Astrocyte (in vitro differentiated cells and primary cell): ENCODE results near the gene BCAS1. TPM values are rescaled to one million over a fixed set of nuclear protein-coding genes. Genes with fewer than 3 reads are reported as not detected.

ENCODE experiments used
- DNase-seq: peaks from one replicate; pipeline ENCODE4 v3.0.0-alpha.2; 2010; ENCODE audit warnings: low read depth
- FAIRE-seq: peaks from 2 replicates; lab custom pipeline; 2011; peaks lifted over from hg19 to GRCh38; lab: Jason Lieb, UNC
- H2AFZ ChIP-seq: 2 replicates; pipeline ENCODE4 v1.6.0; 2012; ENCODE audit warnings: low read depth, low read length, inconsistent platforms
- H3K27ac ChIP-seq: 2 replicates; pipeline ENCODE4 v1.5.1; 2011; ENCODE audit warnings: low read depth, low read length, inconsistent platforms
- H3K27me3 ChIP-seq: 2 replicates; pipeline ENCODE4 v1.6.0; 2011; ENCODE audit warnings: low read length, inconsistent platforms; ENCODE audit not compliant: insufficient read depth
- H3K36me3 ChIP-seq: 2 replicates; pipeline ENCODE4 v1.5.1; 2011; ENCODE audit warnings: low read length, inconsistent platforms; ENCODE audit not compliant: insufficient read depth
- H3K4me1 ChIP-seq: 2 replicates; pipeline ENCODE4 v1.5.1; 2011; ENCODE audit warnings: low read length, inconsistent platforms; ENCODE audit not compliant: insufficient read depth
- H3K4me2 ChIP-seq: 2 replicates; pipeline ENCODE4 v1.6.0; 2012; ENCODE audit warnings: low read length, inconsistent platforms
- H3K4me3 ChIP-seq: 2 replicates; pipeline ENCODE4 v1.5.1; 2011; ENCODE audit warnings: low read depth, mild to moderate bottlenecking, low read length, inconsistent platforms; ENCODE audit not compliant: insufficient read depth
- H3K79me2 ChIP-seq: 2 replicates; pipeline ENCODE4 v1.6.0; 2012; ENCODE audit warnings: mild to moderate bottlenecking, low read length, inconsistent platforms; ENCODE audit not compliant: insufficient read depth
- H3K9ac ChIP-seq: 2 replicates; pipeline ENCODE4 v1.6.0; 2012; ENCODE audit warnings: mild to moderate bottlenecking, low read length, inconsistent platforms
- H3K9me3 ChIP-seq: 2 replicates; pipeline ENCODE4 v1.5.1; 2012; ENCODE audit warnings: low read depth, mild to moderate bottlenecking, low read length, inconsistent platforms; ENCODE audit not compliant: insufficient read depth
- H4K20me1 ChIP-seq: 2 replicates; pipeline ENCODE4 v1.6.0; 2012; ENCODE audit warnings: low read length, inconsistent platforms; ENCODE audit not compliant: insufficient read depth
- H3K27ac Mint-ChIP-seq: one replicate; pipeline ENCODE4 v1.8.0; 2021; ENCODE audit warnings: mild to moderate bottlenecking, mixed read lengths; ENCODE audit not compliant: unreplicated experiment
- H3K27me3 Mint-ChIP-seq: one replicate; pipeline ENCODE4 v1.8.0; 2021; ENCODE audit warnings: low read depth, mixed read lengths; ENCODE audit not compliant: unreplicated experiment
- H3K36me3 Mint-ChIP-seq: one replicate; pipeline ENCODE4 v1.8.0; 2021; ENCODE audit warnings: low read depth, mixed read lengths; ENCODE audit not compliant: unreplicated experiment
- H3K4me1 Mint-ChIP-seq: one replicate; pipeline ENCODE4 v1.8.0; 2021; ENCODE audit warnings: low read depth, mixed read lengths; ENCODE audit not compliant: unreplicated experiment
- H3K4me3 Mint-ChIP-seq: one replicate; pipeline ENCODE4 v1.8.0; 2021; ENCODE audit warnings: mild to moderate bottlenecking, moderate library complexity, mixed read lengths; ENCODE audit not compliant: unreplicated experiment
- H3K9me3 Mint-ChIP-seq: one replicate; pipeline ENCODE4 v1.8.0; 2021; ENCODE audit warnings: mild to moderate bottlenecking, mixed read lengths; ENCODE audit not compliant: unreplicated experiment
- CTCF ChIP-seq: IDR thresholded peaks from 2 replicates; pipeline ENCODE4 v1.5.1; 2011; ENCODE audit warnings: low read depth, mild to moderate bottlenecking, inconsistent platforms, low read length, moderate library complexity; ENCODE audit not compliant: insufficient read depth
- EZH2 ChIP-seq: IDR thresholded peaks from 2 replicates; pipeline ENCODE4 v1.6.1; 2012; ENCODE audit warnings: mild to moderate bottlenecking, low read length, inconsistent platforms; ENCODE audit not compliant: insufficient read depth
- total RNA-seq: library from RNA; stranded (reverse); gene quantifications from 2 replicates; pipeline ENCODE4 v1.2.1, GENCODE V29; 2021

The BCAS1 gene
- total RNA-seq, 1 donor from 2014 or later: not detected

- Histone ChIP-seq H3K4me2 (no peak overlapping the region), H3K27me3 (no peaks in the 10 kb centered on the region), H2AFZ (no peak overlapping the region), H3K27ac (no peak overlapping the region), H3K9me3 (no peaks in the 10 kb centered on the region), H3K79me2 (no peaks in the 10 kb centered on the region), H3K9ac (no peak overlapping the region), H3K4me3 (no peak overlapping the region), H4K20me1 (no peaks in the 10 kb centered on the region), H3K4me1 (peaks cover 6% of the 10 kb centered on the region), H3K36me3 (no peaks in the 10 kb centered on the region)
- FAIRE-seq (no peak), DNase-seq (no peak)
- no peaks in the 10 kb centered on the region for H3K36me3 Mint-ChIP-seq
- peaks cover 5% of the 10 kb centered on the region for H3K4me1 Mint-ChIP-seq
- no peak overlapping the region for H3K27ac Mint-ChIP-seq
- H3K27me3 Mint-ChIP-seq: no peaks in the 10 kb centered on the region
- TF ChIP-seq EZH2 (no peak), CTCF (no peak)
- no peaks in the 10 kb centered on the region for H3K9me3 Mint-ChIP-seq
- no peak overlapping the region for H3K4me3 Mint-ChIP-seq
These were observed 108.0 kb downstream of the BCAS1 start for GRCh38 chr20:53962388-53962787.

- no peaks in the 10 kb centered on the region for H3K9me3 ChIP-seq
- no peak overlapping the region for H3K4me3 ChIP-seq
- Mint-ChIP-seq H3K27ac (no peak overlapping the region), H3K4me3 (no peak overlapping the region), H3K36me3 (no peaks in the 10 kb centered on the region), H3K9me3 (no peaks in the 10 kb centered on the region), H3K4me1 (peaks cover 5% of the 10 kb centered on the region), H3K27me3 (no peaks in the 10 kb centered on the region)
- H2AFZ ChIP-seq: no peak overlapping the region
- H3K36me3 ChIP-seq: no peaks in the 10 kb centered on the region
- no peaks in the 10 kb centered on the region for H3K27me3 ChIP-seq
- no peaks in the 10 kb centered on the region for H4K20me1 ChIP-seq
- peaks cover 6% of the 10 kb centered on the region for H3K4me1 ChIP-seq
- H3K4me2 ChIP-seq: peak overlapping the region; percentile 20
- no peak overlapping the region for H3K9ac ChIP-seq
- H3K27ac ChIP-seq: no peak overlapping the region
- FAIRE-seq (no peak), DNase-seq (no peak)
- H3K79me2 ChIP-seq: no peaks in the 10 kb centered on the region
- TF ChIP-seq EZH2 (no peak), CTCF (no peak)
These were observed 108.9 kb downstream of the BCAS1 start for GRCh38 chr20:53961527-53961926.

- Mint-ChIP-seq H3K9me3 (no peaks in the 10 kb centered on the region), H3K27ac (peak overlapping the region; percentile 16), H3K4me3 (no peak overlapping the region), H3K36me3 (no peaks in the 10 kb centered on the region), H3K4me1 (peaks cover 5% of the 10 kb centered on the region), H3K27me3 (no peaks in the 10 kb centered on the region)
- H2AFZ ChIP-seq: no peak overlapping the region
- no peak overlapping the region for H3K4me2 ChIP-seq
- TF ChIP-seq EZH2 (no peak), CTCF (no peak)
- H3K4me1 ChIP-seq: peaks cover 6% of the 10 kb centered on the region
- no peak overlapping the region for H3K4me3 ChIP-seq
- no peaks in the 10 kb centered on the region for H4K20me1 ChIP-seq
- H3K27ac ChIP-seq: no peak overlapping the region
- no peaks in the 10 kb centered on the region for H3K79me2 ChIP-seq
- H3K9me3 ChIP-seq: no peaks in the 10 kb centered on the region
- no peaks in the 10 kb centered on the region for H3K36me3 ChIP-seq
- FAIRE-seq (no peak), DNase-seq (peak; percentile 56)
- H3K9ac ChIP-seq: no peak overlapping the region
- H3K27me3 ChIP-seq: no peaks in the 10 kb centered on the region
These were observed 109.7 kb downstream of the BCAS1 start for GRCh38 chr20:53960579-53961272.
